H1 (cell line): ENCODE data around the gene ASTN1. TPM values are rescaled to one million over a fixed set of nuclear protein-coding genes. Genes with fewer than 3 reads are reported as not detected.

Source experiments
- BACH1 ChIP-seq: IDR thresholded peaks from 2 replicates; pipeline ENCODE4 v1.6.1; 2012; ENCODE audit warnings: low read length, improper control_type of control experiment
- CTCF ChIP-seq, 3 experiments: IDR thresholded peaks; 1 replicate in 2 of 3; 2 replicates in 1 of 3; pipeline versions ENCODE4 v1.5.1 to v1.6.1; 2011; ENCODE audit warnings: low read length in 3 of 3, mild to moderate bottlenecking in 3 of 3, inconsistent platforms in 2 of 3, low read depth in 1 of 3, moderate library complexity in 1 of 3; ENCODE audit not compliant: insufficient read depth in 1 of 3; ENCODE audit errors: control extremely low read depth in 1 of 3
- HDAC2 ChIP-seq, 2 experiments: fragments of 300-600 bp in 1 of 2; sonication (generic) in 1 of 2; IDR thresholded peaks; 2 replicates each; pipeline ENCODE4 v1.6.1; 2011 to 2012; ENCODE audit warnings: low read depth in 2 of 2, low read length in 2 of 2, mild to moderate bottlenecking in 2 of 2, moderate library complexity in 2 of 2, borderline replicate concordance in 1 of 2, inconsistent platforms in 1 of 2
- MAX ChIP-seq: IDR thresholded peaks from 2 replicates; pipeline ENCODE4 v1.6.1; 2012; ENCODE audit warnings: inconsistent platforms
- NANOG ChIP-seq: IDR thresholded peaks from 2 replicates; pipeline ENCODE4 v1.6.1; 2011; ENCODE audit warnings: low read length, low read depth, mild to moderate bottlenecking, inconsistent platforms; ENCODE audit not compliant: insufficient read depth, poor library complexity, severe bottlenecking
- PHF8 ChIP-seq: fragments of 200-600 bp; sonication (generic); conservative IDR thresholded peaks from 2 replicates; pipeline ENCODE4 v1.7.1; 2012; ENCODE audit warnings: low read depth, mild to moderate bottlenecking, inconsistent platforms, low read length, moderate library complexity
- SIRT6 ChIP-seq: IDR thresholded peaks from one replicate; pipeline ENCODE4 v1.7.1; 2012; ENCODE audit warnings: low read length, inconsistent platforms
- SRF ChIP-seq: IDR thresholded peaks from 2 replicates; pipeline ENCODE4 v1.6.1; 2011; ENCODE audit warnings: mild to moderate bottlenecking, low read depth, low read length, moderate library complexity
- polyA plus RNA-seq, 7 experiments: library from polyadenylated mRNA; depleted of rRNA in 3 of 7; stranded (reverse) in 5 of 7; unstranded in 2 of 7; fragments of >200 nt in 5 of 7; fragments of 200-250 nt in 2 of 7; gene quantifications; 1 replicate in 5 of 7; 2 replicates in 1 of 7; 4 replicates in 1 of 7; pipeline versions ENCODE4 v1.2.1 to v1.2.3, GENCODE V29; 2011 to 2013; ENCODE audit warnings: missing spikeins in 2 of 7, mixed read lengths in 2 of 7
- total RNA-seq: library from RNA; stranded (reverse); fragmentation: NEBNext Ultra II Directional; extraction: Animal tissue kit (Norgen Biotek cat#: 25700); gene quantifications from 2 replicates; pipeline ENCODE4 v1.2.1, GENCODE V29; 2021

The ASTN1 gene
- total and polyA plus RNA-seq, 2 of the 8 experiments (the other 6 are each of a cell fraction or from before 2014, with no cell fraction given) = 2.9 to 4.1 TPM

- TF ChIP-seq HDAC2 (IDR thresholded peaks at IDR 0.05; ENCODE audit: borderline replicate concordance in 1 of 2, low read depth in 2 of 2, low read length in 2 of 2) (no peak), CTCF (IDR thresholded peaks at IDR 0.05; ENCODE audit: control extremely low read depth in 1 of 3, insufficient read depth in 1 of 3, low read depth in 1 of 3, low read length in 3 of 3) (peak; percentile 84 to 89 (median 87)), SRF (no peak), BACH1 (peak; percentile 58), MAX (peak; percentile 46; the same call in 1 of the 2 replicates), PHF8 (no peak), SIRT6 (no peak), NANOG (no peak)
Observed at GRCh38 chr1:176897350-176898236, 266.9 kb downstream of the ASTN1 start (continued).
